Lower lobe of right lung (tissue), 2 donors: ENCODE measurements around the gene GSK3B. TPM values are rescaled to one million over a fixed set of nuclear protein-coding genes. Genes with fewer than 3 reads are reported as not detected.

Experiments
- ATAC-seq, 2 donors: fragments of 200-7000 bp; cut with Tn5 transposase; one replicate each; pipeline ENCODE4 v1.9.1; 2020 to 2022; ENCODE audit warnings: mild to moderate bottlenecking in 2 of 2, moderate library complexity in 2 of 2
- DNase-seq: peaks from one replicate; pipeline ENCODE4 v3.0.0-alpha.2; 2020
- H3K27ac ChIP-seq: fragments of 200-600 bp; one replicate; pipeline ENCODE4 v1.8.0; 2022
- H3K27me3 ChIP-seq: fragments of 200-600 bp; one replicate; pipeline ENCODE4 v1.8.0; 2022; ENCODE audit warnings: low read depth
- H3K36me3 ChIP-seq: fragments of 200-600 bp; one replicate; pipeline ENCODE4 v1.8.0; 2022; ENCODE audit warnings: mild to moderate bottlenecking
- H3K4me1 ChIP-seq: fragments of 200-600 bp; one replicate; pipeline ENCODE4 v1.8.0; 2022
- H3K4me3 ChIP-seq: fragments of 200-600 bp; one replicate; pipeline ENCODE4 v1.8.0; 2022; ENCODE audit warnings: mild to moderate bottlenecking
- H3K9me3 ChIP-seq: fragments of 200-600 bp; one replicate; pipeline ENCODE4 v1.8.0; 2022
- intact Hi-C: fragments of 100-400 bp; cut with DNase I; formaldehyde crosslinking; loops from one replicate; pipeline ENCODE4 v1.11.0; 2022
- total RNA-seq: library from RNA; stranded (reverse); fragmentation: NEBNext Ultra II Directional; extraction: Animal tissue kit (Norgen Biotek cat#: 25700); gene quantifications from one replicate; pipeline ENCODE4 v1.2.1, GENCODE V29; 2021
- TF ChIP-seq, protein P1 (sequence below): fragments of 200-600 bp; IDR thresholded peaks from one replicate; pipeline ENCODE4 v1.8.0; 2022; ENCODE audit warnings: antibody characterized with exemption, mild to moderate bottlenecking
- donor health status: DM: no; HTN: yes; CAD: no; lungs with severe emphysema.

Gene GSK3B
- total RNA-seq, 1 donor from 2014 or later, result 48.4 TPM

DNA sequence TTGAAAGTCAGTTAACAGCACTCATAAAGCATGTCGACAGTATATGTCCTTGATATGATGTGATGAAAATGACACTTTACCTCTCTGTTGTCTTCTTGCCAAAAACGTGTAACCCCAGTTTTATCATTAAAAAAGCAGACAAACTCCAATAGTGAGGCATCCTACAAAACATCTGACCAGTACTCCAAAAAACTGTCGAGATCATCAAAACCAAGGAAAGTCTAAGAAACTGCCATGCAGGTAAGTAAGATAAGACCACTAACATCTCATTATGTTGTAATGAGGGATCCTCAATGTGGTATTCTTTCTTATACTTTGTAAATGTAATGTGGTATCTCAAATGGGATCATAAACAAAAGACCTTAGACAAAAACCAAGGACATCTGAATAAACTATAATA lies 160.0 kb downstream of the GSK3B start:
- no peak for DNase-seq
- H3K4me3 ChIP-seq, result no peak overlapping the region
- no peak overlapping the region for H3K27ac ChIP-seq
- no peaks in the 10 kb centered on the region for H3K9me3 ChIP-seq
- intact Hi-C loops, result no loop called here
- TF ChIP-seq, protein P1, sequence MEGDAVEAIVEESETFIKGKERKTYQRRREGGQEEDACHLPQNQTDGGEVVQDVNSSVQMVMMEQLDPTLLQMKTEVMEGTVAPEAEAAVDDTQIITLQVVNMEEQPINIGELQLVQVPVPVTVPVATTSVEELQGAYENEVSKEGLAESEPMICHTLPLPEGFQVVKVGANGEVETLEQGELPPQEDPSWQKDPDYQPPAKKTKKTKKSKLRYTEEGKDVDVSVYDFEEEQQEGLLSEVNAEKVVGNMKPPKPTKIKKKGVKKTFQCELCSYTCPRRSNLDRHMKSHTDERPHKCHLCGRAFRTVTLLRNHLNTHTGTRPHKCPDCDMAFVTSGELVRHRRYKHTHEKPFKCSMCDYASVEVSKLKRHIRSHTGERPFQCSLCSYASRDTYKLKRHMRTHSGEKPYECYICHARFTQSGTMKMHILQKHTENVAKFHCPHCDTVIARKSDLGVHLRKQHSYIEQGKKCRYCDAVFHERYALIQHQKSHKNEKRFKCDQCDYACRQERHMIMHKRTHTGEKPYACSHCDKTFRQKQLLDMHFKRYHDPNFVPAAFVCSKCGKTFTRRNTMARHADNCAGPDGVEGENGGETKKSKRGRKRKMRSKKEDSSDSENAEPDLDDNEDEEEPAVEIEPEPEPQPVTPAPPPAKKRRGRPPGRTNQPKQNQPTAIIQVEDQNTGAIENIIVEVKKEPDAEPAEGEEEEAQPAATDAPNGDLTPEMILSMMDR, result no peak
- no peaks in the 10 kb centered on the region for H3K27me3 ChIP-seq
- H3K4me1 ChIP-seq, result no peaks in the 10 kb centered on the region
- H3K36me3 ChIP-seq, result no peaks in the 10 kb centered on the region
- no peak for ATAC-seq

- Histone ChIP-seq H3K27me3 (no peaks in the 10 kb centered on the region), H3K9me3 (no peaks in the 10 kb centered on the region), H3K4me3 (no peak overlapping the region), H3K36me3 (no peaks in the 10 kb centered on the region), H3K27ac (no peak overlapping the region), H3K4me1 (no peaks in the 10 kb centered on the region)
- no peak for DNase-seq
- TF ChIP-seq, protein P1, result no peak
- no peak for ATAC-seq
- intact Hi-C loops, result no loop called here
Measured at GRCh38 chr3:119933207-119933606, 161.0 kb downstream of the GSK3B start.

DNA sequence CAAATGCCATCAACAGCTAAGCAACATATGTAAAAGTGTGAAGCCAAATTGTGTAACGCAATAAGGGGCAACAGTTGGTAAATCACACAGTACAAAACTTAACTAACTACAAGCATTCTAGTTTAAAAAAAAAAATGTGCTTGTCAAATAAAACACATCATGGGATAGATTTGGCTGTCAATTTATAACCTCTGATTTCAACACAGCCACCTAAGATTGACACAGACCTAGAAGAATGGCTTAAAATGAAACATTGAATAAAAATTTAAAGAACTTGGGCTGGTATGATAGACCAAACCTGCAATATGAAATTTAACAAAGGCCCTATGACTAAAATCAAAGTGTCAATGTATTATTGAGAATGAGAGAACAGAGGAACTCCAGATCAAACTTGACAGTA lies 164.0 kb downstream of the GSK3B start:
- H3K4me3 ChIP-seq, result no peak overlapping the region
- H3K27ac ChIP-seq, result no peak overlapping the region
- TF ChIP-seq, protein P1, result no peak
- ATAC-seq (no peak), DNase-seq (no peak)
- no peaks in the 10 kb centered on the region for H3K27me3 ChIP-seq
- H3K36me3 ChIP-seq, result no peaks in the 10 kb centered on the region
- H3K4me1 ChIP-seq, result no peaks in the 10 kb centered on the region
- H3K9me3 ChIP-seq, result no peaks in the 10 kb centered on the region
- intact Hi-C loops, result no loop called here

GRCh38 chr3:119927190-119927589 lies 167.1 kb downstream of the GSK3B start:
- TF ChIP-seq, protein P1, result no peak
- no peak for ATAC-seq
- no peak overlapping the region for H3K27ac ChIP-seq
- intact Hi-C loops, result no loop called here
- no peaks in the 10 kb centered on the region for H3K4me1 ChIP-seq
- no peaks in the 10 kb centered on the region for H3K36me3 ChIP-seq
- H3K27me3 ChIP-seq, result no peaks in the 10 kb centered on the region
- H3K9me3 ChIP-seq, result no peaks in the 10 kb centered on the region
- H3K4me3 ChIP-seq, result no peak overlapping the region
- no peak for DNase-seq

- no peaks in the 10 kb centered on the region for H3K36me3 ChIP-seq
- DNase-seq, result no peak
- no peak overlapping the region for H3K4me3 ChIP-seq
- H3K27me3 ChIP-seq, result no peaks in the 10 kb centered on the region
- TF ChIP-seq, protein P1, result no peak
- intact Hi-C loops, result no loop called here
- H3K4me1 ChIP-seq, result no peaks in the 10 kb centered on the region
- H3K9me3 ChIP-seq, result peaks cover 3% of the 10 kb centered on the region
- no peak overlapping the region for H3K27ac ChIP-seq
- no peak for ATAC-seq
Measured at GRCh38 chr3:119924111-119925094, 169.8 kb downstream of the GSK3B start.
